Osteoblast (primary cell): ENCODE results near the gene CAMK2A. TPM values are rescaled to one million over a fixed set of nuclear protein-coding genes. Genes with fewer than 3 reads are reported as not detected.

Experiments used
- DNase-seq: peaks from one replicate; pipeline ENCODE4 v3.0.0; 2011; ENCODE audit warnings: low spot score, mixed read lengths; ENCODE audit not compliant: insufficient read length; ENCODE audit errors: missing footprints
- H2AFZ ChIP-seq: 2 replicates; pipeline ENCODE4 v1.6.0; 2011; ENCODE audit warnings: mild to moderate bottlenecking, low read length
- H3K27ac ChIP-seq: 2 replicates; pipeline ENCODE4 v1.5.1; 2011; ENCODE audit warnings: mild to moderate bottlenecking, low read depth, low read length, moderate library complexity
- H3K27me3 ChIP-seq: 2 replicates; pipeline ENCODE4 v1.6.0; 2012; ENCODE audit warnings: mild to moderate bottlenecking, control low read depth, inconsistent platforms, low read length, moderate library complexity; ENCODE audit not compliant: insufficient read depth
- H3K36me3 ChIP-seq: 2 replicates; pipeline ENCODE4 v1.5.1; 2011; ENCODE audit warnings: mild to moderate bottlenecking, low read length, control low read depth, moderate library complexity; ENCODE audit not compliant: insufficient read depth
- H3K4me1 ChIP-seq: 2 replicates; pipeline ENCODE4 v1.5.1; 2011; ENCODE audit warnings: mild to moderate bottlenecking, low read length, control low read depth, moderate library complexity; ENCODE audit not compliant: insufficient read depth
- H3K4me2 ChIP-seq: 2 replicates; pipeline ENCODE4 v1.6.0; 2011; ENCODE audit warnings: mild to moderate bottlenecking, low read length; ENCODE audit not compliant: insufficient read depth
- H3K4me3 ChIP-seq: fragments of 200-600 bp; sonication (generic); 3 replicates; pipeline ENCODE4 v1.5.1; 2012; ENCODE audit warnings: mild to moderate bottlenecking, low read length, inconsistent platforms; ENCODE audit not compliant: insufficient read depth
- H3K79me2 ChIP-seq: 2 replicates; pipeline ENCODE4 v1.6.0; 2012; ENCODE audit warnings: mild to moderate bottlenecking, low read length, control low read depth, inconsistent platforms; ENCODE audit not compliant: insufficient read depth
- H3K9me3 ChIP-seq: 2 replicates; pipeline ENCODE4 v1.5.1; 2011; ENCODE audit warnings: low read depth, low read length, control low read depth
- H4K20me1 ChIP-seq: 2 replicates; pipeline ENCODE4 v1.6.0; 2012; ENCODE audit warnings: mild to moderate bottlenecking, low read length, control low read depth; ENCODE audit not compliant: insufficient read depth
- total RNA-seq: library from RNA; depleted of rRNA; stranded (reverse); fragments of >200 nt; gene quantifications from 2 replicates; pipeline ENCODE4 v1.2.3, GENCODE V29; 2012
- TF ChIP-seq, protein P1 (sequence below): IDR thresholded peaks from 2 replicates; pipeline ENCODE4 v1.5.1; 2011; ENCODE audit warnings: mild to moderate bottlenecking, low read depth, low read length, moderate library complexity; ENCODE audit errors: extremely low read depth

CAMK2A gene
- 0.36 and 0.88 TPM in 2 replicates for total RNA-seq

- DNase-seq, result no peak
- H3K4me3 ChIP-seq, result no peak within 1 kb of the TSS
- H3K27ac ChIP-seq, result no peak within 1 kb of the TSS
- no peak within 1 kb of the TSS for H3K4me2 ChIP-seq
- no peaks in the 10 kb centered on the region for H4K20me1 ChIP-seq
- no peaks in the 10 kb centered on the region for H3K79me2 ChIP-seq
- no peaks in the 10 kb centered on the region for H3K36me3 ChIP-seq
- H3K9me3 ChIP-seq, result no peaks in the 10 kb centered on the region
- peaks cover 26% of the 10 kb centered on the region for H3K4me1 ChIP-seq
- H3K27me3 ChIP-seq, result no peaks in the 10 kb centered on the region
- TF ChIP-seq, protein P1, sequence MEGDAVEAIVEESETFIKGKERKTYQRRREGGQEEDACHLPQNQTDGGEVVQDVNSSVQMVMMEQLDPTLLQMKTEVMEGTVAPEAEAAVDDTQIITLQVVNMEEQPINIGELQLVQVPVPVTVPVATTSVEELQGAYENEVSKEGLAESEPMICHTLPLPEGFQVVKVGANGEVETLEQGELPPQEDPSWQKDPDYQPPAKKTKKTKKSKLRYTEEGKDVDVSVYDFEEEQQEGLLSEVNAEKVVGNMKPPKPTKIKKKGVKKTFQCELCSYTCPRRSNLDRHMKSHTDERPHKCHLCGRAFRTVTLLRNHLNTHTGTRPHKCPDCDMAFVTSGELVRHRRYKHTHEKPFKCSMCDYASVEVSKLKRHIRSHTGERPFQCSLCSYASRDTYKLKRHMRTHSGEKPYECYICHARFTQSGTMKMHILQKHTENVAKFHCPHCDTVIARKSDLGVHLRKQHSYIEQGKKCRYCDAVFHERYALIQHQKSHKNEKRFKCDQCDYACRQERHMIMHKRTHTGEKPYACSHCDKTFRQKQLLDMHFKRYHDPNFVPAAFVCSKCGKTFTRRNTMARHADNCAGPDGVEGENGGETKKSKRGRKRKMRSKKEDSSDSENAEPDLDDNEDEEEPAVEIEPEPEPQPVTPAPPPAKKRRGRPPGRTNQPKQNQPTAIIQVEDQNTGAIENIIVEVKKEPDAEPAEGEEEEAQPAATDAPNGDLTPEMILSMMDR, result no peak
- H2AFZ ChIP-seq, result no peak within 1 kb of the TSS
These were observed at the start of gene CAMK2A for GRCh38 chr5:150289551-150290390. Gene CAMK2A, minus strand, starts transcription at chr5:150289773. Its CDS starts 148 bp downstream, at chr5:150289625.

- Histone ChIP-seq H3K36me3 (no peaks in the 10 kb centered on the region), H3K4me3 (no peak overlapping the region), H3K79me2 (no peaks in the 10 kb centered on the region), H3K27ac (no peak overlapping the region), H2AFZ (no peak overlapping the region), H3K4me1 (no peaks in the 10 kb centered on the region), H3K27me3 (no peaks in the 10 kb centered on the region), H3K9me3 (no peaks in the 10 kb centered on the region), H3K4me2 (no peak overlapping the region), H4K20me1 (no peaks in the 10 kb centered on the region)
- DNase-seq, result no peak
- TF ChIP-seq, protein P1, result no peak
These were observed 49.6 kb upstream of the CAMK2A start for GRCh38 chr5:150339165-150339564.

DNA sequence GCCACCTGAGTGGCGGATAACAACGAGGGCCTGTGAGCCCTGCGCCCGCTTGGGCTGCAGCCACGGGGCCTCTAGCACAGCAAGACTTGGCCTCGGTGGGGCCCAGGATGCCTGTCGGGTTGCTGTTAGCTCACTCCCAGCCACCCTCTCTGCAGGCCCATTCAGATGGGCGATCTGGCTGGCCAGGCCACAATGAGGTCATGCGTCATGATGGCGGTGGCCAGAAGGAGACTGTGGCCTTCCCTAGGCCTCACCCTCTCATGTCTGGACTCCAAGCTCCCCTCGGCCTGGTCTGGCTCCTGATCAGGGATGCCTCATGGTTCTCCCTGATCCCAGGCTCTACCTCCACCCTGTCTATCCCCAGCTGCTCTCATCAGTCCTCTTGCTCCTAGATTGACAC lies 49.0 kb upstream of the CAMK2A start:
- Histone ChIP-seq H3K4me3 (no peak overlapping the region), H3K4me1 (no peaks in the 10 kb centered on the region), H3K36me3 (no peaks in the 10 kb centered on the region), H3K4me2 (no peak overlapping the region), H4K20me1 (no peaks in the 10 kb centered on the region), H3K27ac (no peak overlapping the region), H3K27me3 (no peaks in the 10 kb centered on the region), H3K79me2 (no peaks in the 10 kb centered on the region), H3K9me3 (no peaks in the 10 kb centered on the region), H2AFZ (no peak overlapping the region)
- TF ChIP-seq, protein P1, result no peak
- no peak for DNase-seq

DNA sequence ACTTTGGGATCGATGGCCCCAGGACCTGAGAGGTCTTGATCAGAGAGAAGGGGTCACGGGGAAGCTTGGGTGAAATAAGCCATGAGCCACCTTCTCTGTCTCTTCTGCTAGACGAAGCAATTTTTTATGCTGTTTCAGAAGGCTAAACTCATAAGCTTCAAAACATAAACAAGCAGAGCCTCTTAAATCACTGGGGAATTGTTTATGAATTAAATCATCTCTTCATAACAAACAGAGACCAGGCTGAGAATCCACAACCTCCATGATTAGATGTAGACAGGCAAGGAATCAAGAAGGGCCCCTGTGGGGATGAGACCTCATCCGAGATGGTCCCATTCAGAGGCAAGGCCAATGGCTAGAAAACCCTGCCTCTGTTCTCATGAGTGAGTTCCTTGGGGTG lies 46.2 kb upstream of the CAMK2A start:
- H3K4me1 ChIP-seq, result no peaks in the 10 kb centered on the region
- H4K20me1 ChIP-seq, result no peaks in the 10 kb centered on the region
- no peaks in the 10 kb centered on the region for H3K9me3 ChIP-seq
- no peaks in the 10 kb centered on the region for H3K27me3 ChIP-seq
- H3K4me2 ChIP-seq, result no peak overlapping the region
- H2AFZ ChIP-seq, result no peak overlapping the region
- H3K4me3 ChIP-seq, result no peak overlapping the region
- H3K36me3 ChIP-seq, result no peaks in the 10 kb centered on the region
- TF ChIP-seq, protein P1, result no peak
- no peaks in the 10 kb centered on the region for H3K79me2 ChIP-seq
- no peak overlapping the region for H3K27ac ChIP-seq
- DNase-seq, result no peak
